Measurements from ENCODE around the gene SLC35F2. TPM values are rescaled to one million over a fixed set of nuclear protein-coding genes. Genes with fewer than 3 reads are reported as not detected.
A peak's percentile ranks its signal among the peaks of the same experiment; 100 is the strongest.
"Not testable (repeated sequence)": the region's sequence is repeated elsewhere in the genome, so short reads cannot be mapped to it uniquely, and the experiment has no call there.

SLC35F2 gene
- total RNA-seq, 4 donors from 2014 or later = 5.4 to 34.9 (median 6.2) TPM

DNA sequence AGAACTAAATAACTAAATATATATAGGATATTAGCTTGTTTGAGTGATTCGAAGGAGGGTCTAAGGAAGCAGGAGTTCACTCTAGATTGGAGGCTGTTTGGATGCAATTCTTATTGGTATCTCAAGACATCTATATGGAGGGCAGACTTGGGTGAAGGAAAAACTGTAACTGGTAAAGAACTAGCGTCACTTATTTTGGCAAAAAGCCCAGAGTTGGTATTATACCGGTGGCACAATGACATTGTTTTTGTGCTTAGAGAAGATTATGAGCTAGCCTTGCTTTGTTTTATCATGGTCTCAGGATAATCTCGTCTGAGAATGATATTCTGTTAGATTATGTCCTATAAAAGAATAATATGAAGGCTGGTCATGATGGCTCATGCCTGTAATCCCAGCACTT is 6.0 kb upstream of the SLC35F2 start:
- no peak overlapping the region for H3K27ac ChIP-seq
- H3K36me3 ChIP-seq = no peaks in the 10 kb centered on the region
- no peak for TF ChIP-seq POLR2A (IDR thresholded peaks at IDR 0.05)
- TF ChIP-seq, protein P1, sequence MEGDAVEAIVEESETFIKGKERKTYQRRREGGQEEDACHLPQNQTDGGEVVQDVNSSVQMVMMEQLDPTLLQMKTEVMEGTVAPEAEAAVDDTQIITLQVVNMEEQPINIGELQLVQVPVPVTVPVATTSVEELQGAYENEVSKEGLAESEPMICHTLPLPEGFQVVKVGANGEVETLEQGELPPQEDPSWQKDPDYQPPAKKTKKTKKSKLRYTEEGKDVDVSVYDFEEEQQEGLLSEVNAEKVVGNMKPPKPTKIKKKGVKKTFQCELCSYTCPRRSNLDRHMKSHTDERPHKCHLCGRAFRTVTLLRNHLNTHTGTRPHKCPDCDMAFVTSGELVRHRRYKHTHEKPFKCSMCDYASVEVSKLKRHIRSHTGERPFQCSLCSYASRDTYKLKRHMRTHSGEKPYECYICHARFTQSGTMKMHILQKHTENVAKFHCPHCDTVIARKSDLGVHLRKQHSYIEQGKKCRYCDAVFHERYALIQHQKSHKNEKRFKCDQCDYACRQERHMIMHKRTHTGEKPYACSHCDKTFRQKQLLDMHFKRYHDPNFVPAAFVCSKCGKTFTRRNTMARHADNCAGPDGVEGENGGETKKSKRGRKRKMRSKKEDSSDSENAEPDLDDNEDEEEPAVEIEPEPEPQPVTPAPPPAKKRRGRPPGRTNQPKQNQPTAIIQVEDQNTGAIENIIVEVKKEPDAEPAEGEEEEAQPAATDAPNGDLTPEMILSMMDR (IDR thresholded peaks at IDR 0.05) = no peak
- no peak overlapping the region for H3K4me3 ChIP-seq
- no peak for DNase-seq
- intact Hi-C loops (cut with DNase I; ENCODE audit: low total_unique reads) = no loop called here
- no peaks in the 10 kb centered on the region for H3K27me3 ChIP-seq
- H3K9me3 ChIP-seq = no peaks in the 10 kb centered on the region
- no peaks in the 10 kb centered on the region for H3K4me1 ChIP-seq

DNA sequence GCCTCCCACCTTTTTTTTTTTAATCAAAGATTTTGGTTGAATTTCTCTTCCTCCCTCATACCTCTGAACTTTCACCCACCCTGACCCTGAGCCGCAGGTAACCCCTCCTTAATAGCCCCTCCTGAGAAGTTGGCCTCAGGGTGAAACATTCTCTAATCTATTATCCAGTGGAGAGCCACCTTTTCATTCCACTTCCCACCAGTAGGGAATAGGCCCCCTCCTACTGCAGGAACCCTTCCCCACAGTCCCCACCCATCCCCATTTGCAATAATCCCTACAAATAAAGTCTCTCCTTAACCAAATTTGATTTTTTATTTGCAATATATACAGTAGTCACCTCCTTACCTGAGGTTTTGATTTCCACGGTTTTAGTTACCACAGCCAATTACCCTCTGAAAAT is 2.1 kb upstream of the SLC35F2 start:
- intact Hi-C loops (cut with DNase I; ENCODE audit: low total_unique reads) = no loop called here
- Histone ChIP-seq H3K27ac (no peak overlapping the region), H3K27me3 (no peaks in the 10 kb centered on the region), H3K9me3 (no peaks in the 10 kb centered on the region), H3K4me3 (no peak overlapping the region), H3K36me3 (no peaks in the 10 kb centered on the region), H3K4me1 (no peaks in the 10 kb centered on the region)
- no peak for DNase-seq
- TF ChIP-seq, protein P1 (IDR thresholded peaks at IDR 0.05) = no peak
- no peak for TF ChIP-seq POLR2A (IDR thresholded peaks at IDR 0.05)

DNA sequence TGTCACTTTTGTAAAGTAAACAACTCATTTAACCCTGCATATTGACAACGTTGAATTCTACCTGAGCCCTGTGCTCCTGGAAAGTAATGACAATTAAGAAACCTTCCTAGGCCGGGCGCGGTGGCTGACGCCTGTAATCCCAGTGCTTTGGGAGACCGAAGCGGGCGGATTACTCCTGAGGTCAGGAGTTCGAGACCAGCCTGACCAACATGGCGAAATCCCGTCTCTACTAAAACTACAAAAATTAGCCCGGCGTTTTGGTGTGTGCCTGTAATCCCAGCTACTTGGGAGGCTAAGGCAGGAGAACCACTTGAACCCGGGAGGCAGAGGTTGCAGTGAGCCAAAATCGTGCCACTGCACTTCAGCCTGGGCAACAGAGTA is 1.6 kb upstream of the SLC35F2 start:
- H3K27ac ChIP-seq; DNase-seq; intact Hi-C loops (cut with DNase I; ENCODE audit: low total_unique reads); H3K4me3 ChIP-seq; H3K27me3 ChIP-seq; H3K36me3 ChIP-seq; H3K4me1 ChIP-seq; H3K9me3 ChIP-seq: not testable (repeated sequence)

DNA sequence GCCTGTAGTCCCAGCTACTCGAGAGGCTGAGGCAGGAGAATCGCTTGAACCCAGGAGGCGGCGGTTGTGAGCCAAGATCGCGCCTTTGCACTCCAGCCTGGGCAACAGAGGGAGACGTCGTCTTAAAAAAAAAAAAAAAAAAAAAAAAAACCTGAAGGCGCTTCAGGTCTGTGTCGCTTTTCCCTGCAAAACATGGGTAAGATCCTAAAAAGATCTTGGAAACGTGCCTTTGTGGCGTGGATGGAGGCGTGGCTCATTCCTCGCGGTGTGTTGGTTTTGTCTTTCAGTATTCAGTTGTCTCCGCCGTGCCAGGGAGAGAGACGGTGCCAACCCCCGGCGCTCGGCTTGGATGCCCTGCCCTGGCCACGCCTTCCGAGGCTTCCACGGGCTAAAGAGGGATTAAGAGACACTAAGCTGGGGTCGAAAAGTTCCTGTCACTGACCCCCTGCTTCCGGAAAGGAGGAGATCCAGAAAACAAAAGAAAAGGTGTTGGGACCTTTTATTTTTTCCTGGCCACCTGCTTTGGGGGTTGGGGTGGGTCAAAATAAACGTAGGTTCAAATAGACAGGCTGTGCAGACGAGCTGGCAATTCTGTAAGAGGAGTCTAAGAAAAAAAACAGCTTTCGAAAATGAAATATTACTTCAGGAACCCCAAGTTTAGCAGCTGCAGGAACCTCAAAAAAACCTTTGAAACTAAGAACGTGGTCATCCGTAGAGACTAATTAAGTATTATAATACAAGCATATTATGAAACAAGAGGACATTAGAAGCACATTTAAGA is 1.1 kb upstream of the SLC35F2 start:
- H3K27ac ChIP-seq = peak overlapping the region; percentile 67 to 72
- H3K4me1 ChIP-seq = no peaks in the 10 kb centered on the region
- TF ChIP-seq POLR2A (IDR thresholded peaks at IDR 0.05) = no peak
- TF ChIP-seq, protein P1 (IDR thresholded peaks at IDR 0.05) = no peak
- intact Hi-C loops (cut with DNase I; ENCODE audit: low total_unique reads) = no loop called here
- no peaks in the 10 kb centered on the region for H3K9me3 ChIP-seq
- no peaks in the 10 kb centered on the region for H3K27me3 ChIP-seq
- DNase-seq = peak in 1 of 2 donors; percentile 29
- peak overlapping the region; percentile 48 to 60 for H3K4me3 ChIP-seq
- H3K36me3 ChIP-seq = no peaks in the 10 kb centered on the region

DNA sequence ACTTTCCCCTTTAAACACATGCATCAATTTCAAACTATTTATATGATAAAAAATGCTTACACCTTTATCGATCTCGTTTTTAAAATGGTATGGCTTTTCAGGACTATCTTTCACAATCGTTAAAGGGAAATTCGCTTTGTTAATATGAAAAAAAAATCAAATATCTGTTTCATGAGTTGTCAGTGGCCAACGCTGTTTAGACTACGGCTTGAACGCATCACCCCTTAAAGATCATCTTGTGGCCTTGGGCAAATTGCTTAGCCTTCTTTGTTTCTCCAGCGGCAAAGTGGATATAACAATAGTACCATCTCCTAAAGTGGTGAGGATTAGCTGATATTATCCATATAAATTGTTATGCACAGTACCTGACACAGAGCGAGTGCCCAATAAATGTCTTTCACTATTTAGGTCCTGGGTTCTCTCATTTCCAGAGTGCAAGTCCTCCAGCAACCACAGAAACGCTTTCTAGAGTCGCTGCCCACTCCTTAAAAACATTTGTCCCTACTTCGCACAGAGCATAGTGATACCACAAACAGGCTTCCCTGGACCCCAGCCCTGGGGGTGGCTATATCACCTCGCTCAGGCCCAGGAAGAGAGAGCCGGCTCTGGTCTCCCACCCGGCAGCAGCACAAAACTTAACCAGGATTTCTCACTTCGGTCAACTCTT is 904 bp downstream of the SLC35F2 start:
- intact Hi-C loops (cut with DNase I; ENCODE audit: low total_unique reads) = no loop called here
- Histone ChIP-seq H3K4me3 (peak overlapping the region; percentile 48 to 60), H3K4me1 (no peaks in the 10 kb centered on the region), H3K9me3 (no peaks in the 10 kb centered on the region), H3K27me3 (no peaks in the 10 kb centered on the region), H3K36me3 (no peaks in the 10 kb centered on the region), H3K27ac (peak overlapping the region; percentile 67 to 72)
- TF ChIP-seq POLR2A (IDR thresholded peaks at IDR 0.05) = no peak
- TF ChIP-seq, protein P1 (IDR thresholded peaks at IDR 0.05) = no peak
- DNase-seq = no peak
